ENCODE measurements around the gene CASP14. TPM values are rescaled to one million over a fixed set of nuclear protein-coding genes. Genes with fewer than 3 reads are reported as not detected.
"Not testable (repeated sequence)": the region's sequence is repeated elsewhere in the genome, so short reads cannot be mapped to it uniquely, and the experiment has no call there.

CASP14 gene
- total RNA-seq, 1 donor from 2014 or later, result not detected

- no peak for DNase-seq (ENCODE audit: low read depth)
- no peak overlapping the region for H3K4me3 ChIP-seq (ENCODE audit: low read depth, low read length)
- TF ChIP-seq CTCF (conservative IDR thresholded peaks at IDR 0.05; ENCODE audit: low read depth, low read length), result no peak
These were observed 12.8 kb downstream of the CASP14 start for GRCh38 chr19:15062036-15062435.

GRCh38 chr19:15070386-15070785 is 21.1 kb downstream of the CASP14 start:
- DNase-seq (ENCODE audit: low read depth), result not testable (repeated sequence)

GRCh38 chr19:15072930-15073647 is 23.8 kb downstream of the CASP14 start:
- no peak for DNase-seq (ENCODE audit: low read depth)
- TF ChIP-seq CTCF (conservative IDR thresholded peaks at IDR 0.05; ENCODE audit: low read depth, low read length), result no peak
- no peak overlapping the region for H3K4me3 ChIP-seq (ENCODE audit: low read depth, low read length)

More at GRCh38 chr19:15070386-15070785, 21.1 kb downstream of the CASP14 start:
- not testable (repeated sequence) for H3K4me3 ChIP-seq (ENCODE audit: low read depth, low read length)

GRCh38 chr19:15074371-15074770 is 25.1 kb downstream of the CASP14 start:
- no peak overlapping the region for H3K4me3 ChIP-seq (ENCODE audit: low read depth, low read length)
- DNase-seq (ENCODE audit: low read depth), result no peak
- no peak for TF ChIP-seq CTCF (conservative IDR thresholded peaks at IDR 0.05; ENCODE audit: low read depth, low read length)

GRCh38 chr19:15075806-15076205 is 26.5 kb downstream of the CASP14 start:
- no peak for TF ChIP-seq CTCF (conservative IDR thresholded peaks at IDR 0.05; ENCODE audit: low read depth, low read length)
- H3K4me3 ChIP-seq (ENCODE audit: low read depth, low read length), result no peak overlapping the region
- no peak for DNase-seq (ENCODE audit: low read depth)

- H3K4me3 ChIP-seq (ENCODE audit: low read depth, low read length); DNase-seq (ENCODE audit: low read depth): not testable (repeated sequence)
These were observed 30.7 kb downstream of the CASP14 start for GRCh38 chr19:15080002-15080401.

GRCh38 chr19:15081911-15082310 is 32.6 kb downstream of the CASP14 start, which contains the start of gene OR1I1:
TSS of gene OR1I1 (plus strand) at chr19:15082211. CDS start at chr19:15087066, 4,855 bp downstream.
- TF ChIP-seq CTCF (conservative IDR thresholded peaks at IDR 0.05; ENCODE audit: low read depth, low read length), result no peak
- no peak within 1 kb of the TSS for H3K4me3 ChIP-seq (ENCODE audit: low read depth, low read length)
- DNase-seq (ENCODE audit: low read depth), result no peak

- DNase-seq (ENCODE audit: low read depth), result no peak
- TF ChIP-seq CTCF (conservative IDR thresholded peaks at IDR 0.05; ENCODE audit: low read depth, low read length), result no peak
- H3K4me3 ChIP-seq (ENCODE audit: low read depth, low read length), result no peak overlapping the region
These were observed 37.9 kb downstream of the CASP14 start for GRCh38 chr19:15087182-15087581.
